Gastroesophageal sphincter (tissue), 3 donors: ENCODE measurements around the gene LDB2.

ENCODE experiments used
- EP300 ChIP-seq: sonication (generic); formaldehyde crosslinking; IDR thresholded peaks from one replicate; pipeline ENCODE4 v1.6.1; 2017; ENCODE audit warnings: antibody characterized with exemption, mild to moderate bottlenecking
- POLR2A ChIP-seq, 2 donors: fragments of 450-650 bp; IDR thresholded peaks; one replicate each; pipeline ENCODE4 v1.6.1; 2017; ENCODE audit warnings: antibody characterized with exemption in 2 of 2, mild to moderate bottlenecking in 2 of 2, moderate library complexity in 1 of 2
- TF ChIP-seq, protein P1 (sequence below), 4 experiments: fragments of 200-600 bp in 2 of 4; fragments of 450-650 bp in 2 of 4; sonication (generic) in 1 of 4; IDR thresholded peaks; one replicate each; pipeline ENCODE4 v1.5.1; 2017 to 2019; ENCODE audit warnings: antibody characterized with exemption in 4 of 4, mild to moderate bottlenecking in 2 of 4, moderate library complexity in 2 of 4

- TF ChIP-seq, protein P1, sequence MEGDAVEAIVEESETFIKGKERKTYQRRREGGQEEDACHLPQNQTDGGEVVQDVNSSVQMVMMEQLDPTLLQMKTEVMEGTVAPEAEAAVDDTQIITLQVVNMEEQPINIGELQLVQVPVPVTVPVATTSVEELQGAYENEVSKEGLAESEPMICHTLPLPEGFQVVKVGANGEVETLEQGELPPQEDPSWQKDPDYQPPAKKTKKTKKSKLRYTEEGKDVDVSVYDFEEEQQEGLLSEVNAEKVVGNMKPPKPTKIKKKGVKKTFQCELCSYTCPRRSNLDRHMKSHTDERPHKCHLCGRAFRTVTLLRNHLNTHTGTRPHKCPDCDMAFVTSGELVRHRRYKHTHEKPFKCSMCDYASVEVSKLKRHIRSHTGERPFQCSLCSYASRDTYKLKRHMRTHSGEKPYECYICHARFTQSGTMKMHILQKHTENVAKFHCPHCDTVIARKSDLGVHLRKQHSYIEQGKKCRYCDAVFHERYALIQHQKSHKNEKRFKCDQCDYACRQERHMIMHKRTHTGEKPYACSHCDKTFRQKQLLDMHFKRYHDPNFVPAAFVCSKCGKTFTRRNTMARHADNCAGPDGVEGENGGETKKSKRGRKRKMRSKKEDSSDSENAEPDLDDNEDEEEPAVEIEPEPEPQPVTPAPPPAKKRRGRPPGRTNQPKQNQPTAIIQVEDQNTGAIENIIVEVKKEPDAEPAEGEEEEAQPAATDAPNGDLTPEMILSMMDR (IDR thresholded peaks at IDR 0.05) = no peak
- TF ChIP-seq POLR2A (IDR thresholded peaks at IDR 0.05) (no peak), EP300 (no peak)
Measured at GRCh38 chr4:16582526-16582925, 315.9 kb downstream of the LDB2 start.
